Medulla oblongata (tissue), 1 donor: ENCODE measurements around the gene CYP4Z1.
"Not testable (repeated sequence)": the region's sequence is repeated elsewhere in the genome, so short reads cannot be mapped to it uniquely, and the experiment has no call there.

Experiments
- DNase-seq: peaks from one replicate; pipeline ENCODE4 v3.0.0-alpha.2; 2015; ENCODE audit errors: extremely low spot score

Gene CYP4Z1

GRCh38 chr1:47067097-47067594, at the start of gene CYP4Z1:
Gene CYP4Z1, plus strand, starts transcription at chr1:47067231. Its CDS starts 260 bp downstream, at chr1:47067491.
- no peak for DNase-seq

GRCh38 chr1:47021070-47021469, 46.0 kb upstream of the CYP4Z1 start:
- no peak for DNase-seq

GRCh38 chr1:47023268-47024140, 43.5 kb upstream of the CYP4Z1 start, which contains the start of gene CYP4X1:
Gene CYP4X1, plus strand, starts transcription at chr1:47023669. Its CDS starts 149 bp downstream, at chr1:47023818.
- no peak for DNase-seq

- no peak for DNase-seq
Observed at GRCh38 chr1:47024141-47024801, 42.8 kb upstream of the CYP4Z1 start.

- no peak for DNase-seq
Observed at GRCh38 chr1:47030170-47030805, 36.7 kb upstream of the CYP4Z1 start.

GRCh38 chr1:47031059-47031458, 36.0 kb upstream of the CYP4Z1 start:
- DNase-seq = no peak

- no peak for DNase-seq
Observed at GRCh38 chr1:47031585-47031984, 35.4 kb upstream of the CYP4Z1 start.

GRCh38 chr1:47036764-47037163, 30.3 kb upstream of the CYP4Z1 start:
- no peak for DNase-seq

GRCh38 chr1:47059376-47059775, 7.7 kb upstream of the CYP4Z1 start:
- no peak for DNase-seq

- not testable (repeated sequence) for DNase-seq
Observed at GRCh38 chr1:47069080-47069479, 2.0 kb downstream of the CYP4Z1 start.

- DNase-seq = not testable (repeated sequence)
Observed at GRCh38 chr1:47069509-47069908, 2.5 kb downstream of the CYP4Z1 start.

GRCh38 chr1:47089356-47089755, 22.3 kb downstream of the CYP4Z1 start:
- DNase-seq = not testable (repeated sequence)

- DNase-seq = not testable (repeated sequence)
Observed at GRCh38 chr1:47091476-47091875, 24.4 kb downstream of the CYP4Z1 start.

GRCh38 chr1:47104816-47105215, 37.8 kb downstream of the CYP4Z1 start:
- DNase-seq = no peak

GRCh38 chr1:47106792-47107191, 39.8 kb downstream of the CYP4Z1 start:
- no peak for DNase-seq

GRCh38 chr1:47107851-47108574, 41.0 kb downstream of the CYP4Z1 start:
- not testable (repeated sequence) for DNase-seq

- not testable (repeated sequence) for DNase-seq
Observed at GRCh38 chr1:47109482-47109881, 42.5 kb downstream of the CYP4Z1 start.

- DNase-seq = no peak
Observed at GRCh38 chr1:47113178-47113577, 46.1 kb downstream of the CYP4Z1 start.

- DNase-seq = not testable (repeated sequence)
Observed at GRCh38 chr1:47121039-47121438, 54.0 kb downstream of the CYP4Z1 start.

- DNase-seq = not testable (repeated sequence)
Observed at GRCh38 chr1:47124834-47125233, 57.8 kb downstream of the CYP4Z1 start.

GRCh38 chr1:47126997-47127396, 60.0 kb downstream of the CYP4Z1 start:
- not testable (repeated sequence) for DNase-seq
